NB4 (cell line): ENCODE results near the gene CDH13.

ENCODE experiments used
- DNase-seq: peaks from one replicate; pipeline ENCODE4 v3.0.0; 2010; ENCODE audit warnings: low read depth
- H3K4me3 ChIP-seq: one replicate; pipeline ENCODE4 v1.5.1; 2011; ENCODE audit warnings: mild to moderate bottlenecking, low read depth, low read length, moderate library complexity
- CTCF ChIP-seq: IDR thresholded peaks from one replicate; pipeline ENCODE4 v1.5.1; 2012; ENCODE audit warnings: low read depth, low read length
- MAX ChIP-seq: IDR thresholded peaks from 2 replicates; pipeline ENCODE4 v1.6.1; 2011; ENCODE audit warnings: low read depth, low read length
- MYC ChIP-seq: IDR thresholded peaks from 2 replicates; pipeline ENCODE4 v1.6.1; 2011; ENCODE audit warnings: low read depth, low read length
- POLR2A ChIP-seq: IDR thresholded peaks from 2 replicates; pipeline ENCODE4 v1.6.1; 2011; ENCODE audit warnings: mild to moderate bottlenecking; ENCODE audit not compliant: insufficient read length; ENCODE audit errors: extremely low read depth

The CDH13 gene

GRCh38 chr16:83343935-83344366 lies 717.2 kb downstream of the CDH13 start:
- no peak overlapping the region for H3K4me3 ChIP-seq
- no peak for DNase-seq
- TF ChIP-seq MYC (no peak), CTCF (no peak), MAX (no peak), POLR2A (no peak)

- no peak overlapping the region for H3K4me3 ChIP-seq
- no peak for DNase-seq
- TF ChIP-seq MAX (no peak), MYC (no peak), CTCF (no peak), POLR2A (no peak)
These were observed 719.3 kb downstream of the CDH13 start for GRCh38 chr16:83345846-83346640.

- no peak overlapping the region for H3K4me3 ChIP-seq
- no peak for TF ChIP-seq MAX
- TF ChIP-seq POLR2A, result no peak
- TF ChIP-seq CTCF, result no peak
- TF ChIP-seq MYC, result no peak
- DNase-seq, result no peak
These were observed 722.2 kb downstream of the CDH13 start for GRCh38 chr16:83348991-83349390.

- no peak for DNase-seq
- no peak overlapping the region for H3K4me3 ChIP-seq
- TF ChIP-seq MAX, result no peak
- no peak for TF ChIP-seq MYC
- no peak for TF ChIP-seq CTCF
- no peak for TF ChIP-seq POLR2A
These were observed 723.7 kb downstream of the CDH13 start for GRCh38 chr16:83350481-83350880.

GRCh38 chr16:83351846-83352245 lies 725.1 kb downstream of the CDH13 start:
- TF ChIP-seq MAX (no peak), MYC (no peak), POLR2A (no peak), CTCF (no peak)
- DNase-seq, result no peak
- H3K4me3 ChIP-seq, result no peak overlapping the region

GRCh38 chr16:83353241-83353640 lies 726.5 kb downstream of the CDH13 start:
- no peak for TF ChIP-seq POLR2A
- TF ChIP-seq MAX, result no peak
- TF ChIP-seq MYC, result no peak
- TF ChIP-seq CTCF, result no peak
- DNase-seq, result no peak
- no peak overlapping the region for H3K4me3 ChIP-seq
